ENCODE data around the gene GBGT1. TPM values are rescaled to one million over a fixed set of nuclear protein-coding genes. Genes with fewer than 3 reads are reported as not detected.

GBGT1 gene
- total and polyA plus RNA-seq, 2 of the 4 experiments (the other 2 are of a cell fraction): 1.8 to 3.2 TPM

DNA sequence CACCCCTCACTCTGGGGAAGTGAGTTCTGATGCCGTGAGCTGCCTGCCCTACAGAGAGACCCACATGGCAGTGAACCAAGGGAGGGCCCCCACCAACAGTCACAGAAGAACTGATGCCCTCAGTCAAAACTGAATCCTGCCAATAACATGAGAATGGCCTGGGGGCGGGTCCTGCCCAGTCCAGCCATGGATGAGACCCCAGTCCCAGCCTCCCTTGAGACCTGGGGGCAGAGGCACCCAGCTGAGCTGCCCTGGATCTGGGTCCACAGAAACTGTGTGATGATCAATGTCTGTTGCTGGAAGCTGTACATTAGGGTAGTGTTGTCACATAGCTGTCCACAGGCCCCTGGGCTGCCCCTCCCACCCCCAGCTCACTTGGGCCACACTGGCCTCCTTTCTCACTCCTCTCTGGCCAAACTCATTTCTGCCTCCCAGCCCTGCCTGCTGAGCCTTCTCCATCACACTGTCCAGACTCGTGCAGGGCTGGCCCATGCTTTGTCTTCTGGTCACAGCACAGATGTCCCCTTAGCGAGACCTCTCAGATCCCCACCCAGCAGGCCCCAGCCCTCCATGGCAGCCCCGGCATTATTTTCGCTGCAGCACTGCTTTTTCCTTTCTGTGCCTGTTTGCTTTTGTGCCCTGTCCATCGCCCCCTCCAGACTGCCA lies 16.8 kb downstream of the GBGT1 start:
- H2BK120ac ChIP-seq (ENCODE audit: low read depth, low read length): no peak overlapping the region
- TF ChIP-seq, protein P1, sequence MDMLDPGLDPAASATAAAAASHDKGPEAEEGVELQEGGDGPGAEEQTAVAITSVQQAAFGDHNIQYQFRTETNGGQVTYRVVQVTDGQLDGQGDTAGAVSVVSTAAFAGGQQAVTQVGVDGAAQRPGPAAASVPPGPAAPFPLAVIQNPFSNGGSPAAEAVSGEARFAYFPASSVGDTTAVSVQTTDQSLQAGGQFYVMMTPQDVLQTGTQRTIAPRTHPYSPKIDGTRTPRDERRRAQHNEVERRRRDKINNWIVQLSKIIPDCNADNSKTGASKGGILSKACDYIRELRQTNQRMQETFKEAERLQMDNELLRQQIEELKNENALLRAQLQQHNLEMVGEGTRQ (IDR thresholded peaks at IDR 0.05; ENCODE audit: low read depth, low read length): no peak
- TF ChIP-seq MAZ (IDR thresholded peaks at IDR 0.05; ENCODE audit: borderline replicate concordance, low read depth, low read length) (no peak), MXI1 (IDR thresholded peaks at IDR 0.05; ENCODE audit: borderline replicate concordance, low read depth, low read length) (no peak), MAFK (IDR thresholded peaks at IDR 0.05; ENCODE audit: low read depth, low read length) (no peak), CEBPB (IDR thresholded peaks at IDR 0.05; ENCODE audit: low read depth, low read length) (no peak), RAD21 (IDR thresholded peaks at IDR 0.05; ENCODE audit: low read length) (no peak), RFX5 (IDR thresholded peaks at IDR 0.05; ENCODE audit: low read depth, low read length) (no peak), SMC3 (IDR thresholded peaks at IDR 0.05; ENCODE audit: low read depth, low read length) (no peak), BHLHE40 (IDR thresholded peaks at IDR 0.05; ENCODE audit: low read depth, low read length) (no peak), NFE2L2 (IDR thresholded peaks at IDR 0.05; ENCODE audit: low read depth, low read length) (no peak), RCOR1 (IDR thresholded peaks at IDR 0.05; ENCODE audit: insufficient replicate concordance, low read length) (no peak)
- TF ChIP-seq, protein P2, sequence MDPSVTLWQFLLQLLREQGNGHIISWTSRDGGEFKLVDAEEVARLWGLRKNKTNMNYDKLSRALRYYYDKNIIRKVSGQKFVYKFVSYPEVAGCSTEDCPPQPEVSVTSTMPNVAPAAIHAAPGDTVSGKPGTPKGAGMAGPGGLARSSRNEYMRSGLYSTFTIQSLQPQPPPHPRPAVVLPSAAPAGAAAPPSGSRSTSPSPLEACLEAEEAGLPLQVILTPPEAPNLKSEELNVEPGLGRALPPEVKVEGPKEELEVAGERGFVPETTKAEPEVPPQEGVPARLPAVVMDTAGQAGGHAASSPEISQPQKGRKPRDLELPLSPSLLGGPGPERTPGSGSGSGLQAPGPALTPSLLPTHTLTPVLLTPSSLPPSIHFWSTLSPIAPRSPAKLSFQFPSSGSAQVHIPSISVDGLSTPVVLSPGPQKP (IDR thresholded peaks at IDR 0.05; ENCODE audit: borderline replicate concordance, low read depth, low read length): no peak
- TF ChIP-seq, protein P3, sequence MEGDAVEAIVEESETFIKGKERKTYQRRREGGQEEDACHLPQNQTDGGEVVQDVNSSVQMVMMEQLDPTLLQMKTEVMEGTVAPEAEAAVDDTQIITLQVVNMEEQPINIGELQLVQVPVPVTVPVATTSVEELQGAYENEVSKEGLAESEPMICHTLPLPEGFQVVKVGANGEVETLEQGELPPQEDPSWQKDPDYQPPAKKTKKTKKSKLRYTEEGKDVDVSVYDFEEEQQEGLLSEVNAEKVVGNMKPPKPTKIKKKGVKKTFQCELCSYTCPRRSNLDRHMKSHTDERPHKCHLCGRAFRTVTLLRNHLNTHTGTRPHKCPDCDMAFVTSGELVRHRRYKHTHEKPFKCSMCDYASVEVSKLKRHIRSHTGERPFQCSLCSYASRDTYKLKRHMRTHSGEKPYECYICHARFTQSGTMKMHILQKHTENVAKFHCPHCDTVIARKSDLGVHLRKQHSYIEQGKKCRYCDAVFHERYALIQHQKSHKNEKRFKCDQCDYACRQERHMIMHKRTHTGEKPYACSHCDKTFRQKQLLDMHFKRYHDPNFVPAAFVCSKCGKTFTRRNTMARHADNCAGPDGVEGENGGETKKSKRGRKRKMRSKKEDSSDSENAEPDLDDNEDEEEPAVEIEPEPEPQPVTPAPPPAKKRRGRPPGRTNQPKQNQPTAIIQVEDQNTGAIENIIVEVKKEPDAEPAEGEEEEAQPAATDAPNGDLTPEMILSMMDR (conservative IDR thresholded peaks at IDR 0.05; ENCODE audit: low read depth, low read length): no peak
- no peak overlapping the region for H4K91ac ChIP-seq (ENCODE audit: insufficient read depth, low read depth, low read length)
- no peak overlapping the region for H3K23ac ChIP-seq (ENCODE audit: low read depth, low read length)
- H3K9me3 ChIP-seq (ENCODE audit: control insufficient read depth, insufficient read depth, low read length): no peaks in the 10 kb centered on the region
- no peak overlapping the region for H4K8ac ChIP-seq (ENCODE audit: low read depth in 2 of 2, low read length in 2 of 2)
- dilution Hi-C loops (cut with HindIII; ENCODE audit: low sequenced_read_pairs, unreplicated experiment): no loop called here
- intact Hi-C loops (cut with micrococcal nuclease): loop anchor here (1.0 kb wide), 1 partner anchor 170 kb away; no protein-coding TSS in a partner anchor
- in situ Hi-C loops (cut with MboI; ENCODE audit: low sequenced_read_pairs): loop anchor here (5.0 kb wide), 1 partner anchor 40 kb away; no protein-coding TSS in a partner anchor
- no peak overlapping the region for H3K4ac ChIP-seq (ENCODE audit: low read depth, low read length)
- no peak overlapping the region for H3K9ac ChIP-seq (ENCODE audit: low read depth, low read length)
- H3K9me1 ChIP-seq (ENCODE audit: insufficient read depth, low read length): no peaks in the 10 kb centered on the region
- no TSS peak for BruUV-seq (replicated peaks)
- H2BK20ac ChIP-seq (ENCODE audit: low read depth, low read length): no peak overlapping the region
- WGBS, 2 experiments (ENCODE audit: extremely low coverage in 2 of 2, insufficient read length in 1 of 2): 44% methylated on average over 3 of the region's 7 CpGs; no CpG with 5 or more reads in 1 of the 2 experiments
- no peak overlapping the region for H3K27ac ChIP-seq (ENCODE audit: insufficient read depth, low read length)
- H2BK15ac ChIP-seq (ENCODE audit: low read depth, low read length): no peak overlapping the region
- no peak overlapping the region for H3K14ac ChIP-seq (replicated peaks; ENCODE audit: low read depth, low read length)
- no peak overlapping the region for H4K5ac ChIP-seq (ENCODE audit: low read depth, low read length)
- ChIA-PET POLR2A (ENCODE audit: unreplicated experiment) (no interaction called here), CTCF (interaction anchor here (0.8 to 1.7 kb wide), 7 partner anchors 12 to 125 kb away, joined by 3 to 4 read pairs (median 3); no protein-coding TSS in a partner anchor)
- ATAC-seq (ENCODE audit: low read depth) (no peak), DNase-seq (no peak)
- peak overlapping the region; percentile 95 for H2AK9ac ChIP-seq (replicated peaks; ENCODE audit: low read depth, low read length, poor library complexity)
- H3K18ac ChIP-seq (ENCODE audit: low read depth, low read length): no peak overlapping the region
- H3K4me3 ChIP-seq (ENCODE audit: insufficient read depth, low read depth, low read length): no peak overlapping the region
- H3K4me2 ChIP-seq (ENCODE audit: low read depth, low read length): no peak overlapping the region
- H3K4me1 ChIP-seq (ENCODE audit: control insufficient read depth, insufficient read depth, low read length): peaks cover 17% of the 10 kb centered on the region
- no peak overlapping the region for H3K56ac ChIP-seq (ENCODE audit: extremely low read depth, insufficient read depth, low read length)
- H2BK5ac ChIP-seq (ENCODE audit: low read depth, low read length, poor library complexity, severe bottlenecking): no peak overlapping the region
- H2AK5ac ChIP-seq (ENCODE audit: low read depth, low read length): peak overlapping the region; percentile 47; the same call in 1 of the 2 replicates
- peaks cover 58% of the 10 kb centered on the region for H4K20me1 ChIP-seq (ENCODE audit: insufficient read depth, low read length)
- H3K79me1 ChIP-seq (ENCODE audit: low read depth in 1 of 2, low read length in 2 of 2): peaks cover 10 to 57% of the 10 kb centered on the region in 2 experiments
- no peaks in the 10 kb centered on the region for H3K36me3 ChIP-seq (ENCODE audit: control insufficient read depth, insufficient read depth, low read length)
- H2AFZ ChIP-seq (replicated peaks; ENCODE audit: low read length, poor library complexity): no peak overlapping the region
- no peaks in the 10 kb centered on the region for H3K27me3 ChIP-seq (ENCODE audit: control insufficient read depth, insufficient read depth, low read length)
